K562 (cell line): ENCODE results near the gene FXYD1. TPM values are rescaled to one million over a fixed set of nuclear protein-coding genes. Genes with fewer than 3 reads are reported as not detected.
A peak's percentile ranks its signal among the peaks of the same experiment; 100 is the strongest.

Experiments used
- EWSR1 ChIP-seq: fragments of 450-650 bp; IDR thresholded peaks from 2 replicates; pipeline ENCODE4 v1.6.1; 2018; ENCODE audit warnings: borderline replicate concordance, mild to moderate bottlenecking, low read depth, moderate library complexity; ENCODE audit not compliant: partially characterized antibody
- MGA ChIP-seq: fragments of 450-650 bp; IDR thresholded peaks from 2 replicates; pipeline ENCODE4 v1.6.1; 2016; ENCODE audit warnings: mild to moderate bottlenecking, moderate library complexity
- RFX5 ChIP-seq: IDR thresholded peaks from 2 replicates; pipeline ENCODE4 v1.6.1; 2011; ENCODE audit warnings: low read depth, mild to moderate bottlenecking, improper control_type of control experiment, low read length
- RREB1 ChIP-seq: fragments of 250-450 bp; sonication (Bioruptor Pico); IDR thresholded peaks from 2 replicates; pipeline ENCODE4 v1.4.0; 2020
- VEZF1 ChIP-seq: fragments of 200-800 bp; sonication (Bioruptor generic); IDR thresholded peaks from 2 replicates; pipeline ENCODE4 v1.6.1; 2017; ENCODE audit warnings: missing genetic modification characterization, missing compliant biosample characterization
- ZNF511 ChIP-seq: sonication (generic); formaldehyde crosslinking; IDR thresholded peaks from 2 replicates; pipeline ENCODE4 v1.8.0; 2022; ENCODE audit warnings: mild to moderate bottlenecking, missing genetic modification reagents
- polyA plus RNA-seq, 8 experiments: library from polyadenylated mRNA; depleted of rRNA in 4 of 8; stranded (reverse) in 5 of 8; unstranded in 3 of 8; fragments of >200 nt; fragmentation: Nextera tagmentation in 2 of 8; fragmentation: Illumina TruSeq in 1 of 8; extraction: Ambion mirVana in 2 of 8; extraction: Trizol in 1 of 8; gene quantifications; 2 replicates each; pipeline versions ENCODE4 v1.2.1 to v1.2.3, GENCODE V29; 2011 to 2014; ENCODE audit warnings: inconsistent platforms in 1 of 8, missing spikeins in 1 of 8
- total RNA-seq, 7 experiments: library from RNA; depleted of rRNA in 6 of 7; stranded (reverse); fragments of >200 nt in 6 of 7; fragmentation: Illumina TruSeq in 2 of 7; extraction: Trizol in 2 of 7; gene quantifications; 2 replicates each; pipeline versions ENCODE4 v1.2.1 to v1.2.3, GENCODE V29; 2011 to 2021; ENCODE audit warnings: low replicate concordance in 1 of 7

The FXYD1 gene
- total and polyA plus RNA-seq, 9 of the 15 experiments (the other 6 are each of a cell fraction or from before 2014, with no cell fraction given) = 0.40 to 3.2 (median 1.8) TPM; not detected in 3

- TF ChIP-seq MGA = peak; percentile 44
- peak; percentile 86 for TF ChIP-seq VEZF1
- no peak for TF ChIP-seq RFX5
- no peak for TF ChIP-seq ZNF511 (CRISPR knock-in tag)
- no peak for TF ChIP-seq RREB1 (CRISPR knock-in tag)
- TF ChIP-seq EWSR1 = no peak
Observed at GRCh38 chr19:35090506-35091214, 48.0 kb upstream of the FXYD1 start (continued).
